ENCODE results near the gene SWT1. TPM values are rescaled to one million over a fixed set of nuclear protein-coding genes. Genes with fewer than 3 reads are reported as not detected.

The SWT1 gene
- total RNA-seq, 4 donors from 2014 or later: 8.2 to 16.0 (median 11.7) TPM

GRCh38 chr1:185338719-185339622, 182.0 kb downstream of the SWT1 start:
- peak in 1 of 2 donors; percentile 40 for DNase-seq (ENCODE audit: low spot score in 2 of 2)
- peak overlapping the region in 2 of 4 donors; percentile 34 to 41 for H3K27ac ChIP-seq
- TF ChIP-seq EP300 (IDR thresholded peaks at IDR 0.05): peak in 1 of 2 donors; percentile 70
- TF ChIP-seq POLR2A (IDR thresholded peaks at IDR 0.05): no peak
- no peaks in the 10 kb centered on the region for H3K36me3 ChIP-seq
- H3K4me3 ChIP-seq: no peak overlapping the region
- 81 to 92% methylated on average over 8 of the region's 8 CpGs for WGBS, 2 donors
- peaks cover 0 to 27% (median 4%) of the 10 kb centered on the region in 4 donors for H3K4me1 ChIP-seq
- no peaks in the 10 kb centered on the region for H3K9me3 ChIP-seq
- no peaks in the 10 kb centered on the region for H3K27me3 ChIP-seq

- no peak overlapping the region for H3K27ac ChIP-seq
- H3K36me3 ChIP-seq: no peaks in the 10 kb centered on the region
- peaks cover 0 to 27% (median 4%) of the 10 kb centered on the region in 4 donors for H3K4me1 ChIP-seq
- H3K4me3 ChIP-seq: no peak overlapping the region
- no peak for DNase-seq (ENCODE audit: low spot score in 2 of 2)
- no peak for TF ChIP-seq CTCF (IDR thresholded peaks at IDR 0.05)
- TF ChIP-seq EP300 (IDR thresholded peaks at IDR 0.05): no peak
- no peak for TF ChIP-seq POLR2A (IDR thresholded peaks at IDR 0.05)
- no peaks in the 10 kb centered on the region for H3K9me3 ChIP-seq
- H3K27me3 ChIP-seq: no peaks in the 10 kb centered on the region
Observed at GRCh38 chr1:185341196-185341781, 184.3 kb downstream of the SWT1 start.

Small RNAs within 50 kb of the gene (small RNA-seq; reads per million reads assigned to genes)
- not detected for gene RF00019

Other genes with a start within 250 kb of the SWT1 start
- gene NIBAN1, start 182.7 kb upstream of the SWT1 start, total RNA-seq: 10 to 100 TPM; 17.7 to 26.4 (median 22.1) TPM
- gene RNF2, start 111.6 kb upstream of the SWT1 start, total RNA-seq: 10 to 100 TPM; 11.1 to 18.9 (median 15.3) TPM
- 10 to 100 TPM; 13.5 to 30.2 (median 18.0) TPM for gene TRMT1L, start 214 bp upstream of the SWT1 start, total RNA-seq
- gene IVNS1ABP, start 160.1 kb downstream of the SWT1 start, total RNA-seq: 100 to 1,000 TPM in 1 of 4 donors, 10 to 100 TPM in 3; 41.8 to 125 (median 66.7) TPM

Measured in tibial nerve (tissue), 4 donors.